Measurements from ENCODE around the gene ANKMY2.

DNA sequence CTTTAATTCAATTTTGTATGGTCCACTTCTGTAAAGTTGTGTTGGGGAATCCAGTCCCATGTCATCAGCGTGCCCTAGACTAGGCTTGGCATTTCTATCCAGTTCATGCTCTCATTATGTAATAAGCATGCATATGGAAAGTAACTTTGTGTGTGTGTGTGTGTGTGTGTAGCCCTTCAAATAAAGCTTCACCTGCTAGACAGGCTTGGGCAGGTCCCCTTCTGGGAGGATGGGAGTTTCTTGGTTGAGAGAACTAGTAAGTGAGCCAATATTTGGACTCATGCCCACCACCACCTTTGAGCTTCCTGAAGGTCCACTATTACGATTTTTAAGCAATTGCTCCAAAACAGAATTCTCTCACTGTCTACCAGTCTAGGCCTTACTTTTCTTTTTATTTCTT, 7.3 kb upstream of the ANKMY2 start:
- TF ChIP-seq, protein P1, sequence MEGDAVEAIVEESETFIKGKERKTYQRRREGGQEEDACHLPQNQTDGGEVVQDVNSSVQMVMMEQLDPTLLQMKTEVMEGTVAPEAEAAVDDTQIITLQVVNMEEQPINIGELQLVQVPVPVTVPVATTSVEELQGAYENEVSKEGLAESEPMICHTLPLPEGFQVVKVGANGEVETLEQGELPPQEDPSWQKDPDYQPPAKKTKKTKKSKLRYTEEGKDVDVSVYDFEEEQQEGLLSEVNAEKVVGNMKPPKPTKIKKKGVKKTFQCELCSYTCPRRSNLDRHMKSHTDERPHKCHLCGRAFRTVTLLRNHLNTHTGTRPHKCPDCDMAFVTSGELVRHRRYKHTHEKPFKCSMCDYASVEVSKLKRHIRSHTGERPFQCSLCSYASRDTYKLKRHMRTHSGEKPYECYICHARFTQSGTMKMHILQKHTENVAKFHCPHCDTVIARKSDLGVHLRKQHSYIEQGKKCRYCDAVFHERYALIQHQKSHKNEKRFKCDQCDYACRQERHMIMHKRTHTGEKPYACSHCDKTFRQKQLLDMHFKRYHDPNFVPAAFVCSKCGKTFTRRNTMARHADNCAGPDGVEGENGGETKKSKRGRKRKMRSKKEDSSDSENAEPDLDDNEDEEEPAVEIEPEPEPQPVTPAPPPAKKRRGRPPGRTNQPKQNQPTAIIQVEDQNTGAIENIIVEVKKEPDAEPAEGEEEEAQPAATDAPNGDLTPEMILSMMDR (tag by site-specific recombination; IDR thresholded peaks at IDR 0.05) = no peak
- no peak for TF ChIP-seq HOXC10 (CRISPR knock-in tag; IDR thresholded peaks at IDR 0.05)
- no peak for TF ChIP-seq ZIC2 (tag by site-specific recombination; IDR thresholded peaks at IDR 0.05)
- no peak for TF ChIP-seq ZNF561 (tag by site-specific recombination; IDR thresholded peaks at IDR 0.05; ENCODE audit: borderline replicate concordance)
- TF ChIP-seq ZNF211 (tag by site-specific recombination; IDR thresholded peaks at IDR 0.05; ENCODE audit: low read depth) = no peak
- no peak for TF ChIP-seq ZNF292 (tag by site-specific recombination; IDR thresholded peaks at IDR 0.05; ENCODE audit: borderline replicate concordance, low read depth)
- no peak for TF ChIP-seq ZNF148 (tag by site-specific recombination; IDR thresholded peaks at IDR 0.05; ENCODE audit: borderline replicate concordance)
- TF ChIP-seq, protein P2, sequence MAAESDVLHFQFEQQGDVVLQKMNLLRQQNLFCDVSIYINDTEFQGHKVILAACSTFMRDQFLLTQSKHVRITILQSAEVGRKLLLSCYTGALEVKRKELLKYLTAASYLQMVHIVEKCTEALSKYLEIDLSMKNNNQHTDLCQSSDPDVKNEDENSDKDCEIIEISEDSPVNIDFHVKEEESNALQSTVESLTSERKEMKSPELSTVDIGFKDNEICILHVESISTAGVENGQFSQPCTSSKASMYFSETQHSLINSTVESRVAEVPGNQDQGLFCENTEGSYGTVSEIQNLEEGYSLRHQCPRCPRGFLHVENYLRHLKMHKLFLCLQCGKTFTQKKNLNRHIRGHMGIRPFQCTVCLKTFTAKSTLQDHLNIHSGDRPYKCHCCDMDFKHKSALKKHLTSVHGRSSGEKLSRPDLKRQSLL (tag by site-specific recombination; IDR thresholded peaks at IDR 0.05) = no peak
- no peak for TF ChIP-seq ZNF16 (tag by site-specific recombination; IDR thresholded peaks at IDR 0.05; ENCODE audit: low read depth)
- TF ChIP-seq ZNF768 (tag by site-specific recombination; IDR thresholded peaks at IDR 0.05) = no peak
- no peak for TF ChIP-seq ZNF610 (tag by site-specific recombination; IDR thresholded peaks at IDR 0.05; ENCODE audit: borderline replicate concordance)
- no peak for TF ChIP-seq ZNF169 (tag by site-specific recombination; IDR thresholded peaks at IDR 0.05)
- TF ChIP-seq ZNF266 (tag by site-specific recombination; IDR thresholded peaks at IDR 0.05; ENCODE audit: low read depth) = no peak
- TF ChIP-seq KLF16 (tag by site-specific recombination; IDR thresholded peaks at IDR 0.05) = no peak
